Measurements from ENCODE around the gene FBXW7.

DNA sequence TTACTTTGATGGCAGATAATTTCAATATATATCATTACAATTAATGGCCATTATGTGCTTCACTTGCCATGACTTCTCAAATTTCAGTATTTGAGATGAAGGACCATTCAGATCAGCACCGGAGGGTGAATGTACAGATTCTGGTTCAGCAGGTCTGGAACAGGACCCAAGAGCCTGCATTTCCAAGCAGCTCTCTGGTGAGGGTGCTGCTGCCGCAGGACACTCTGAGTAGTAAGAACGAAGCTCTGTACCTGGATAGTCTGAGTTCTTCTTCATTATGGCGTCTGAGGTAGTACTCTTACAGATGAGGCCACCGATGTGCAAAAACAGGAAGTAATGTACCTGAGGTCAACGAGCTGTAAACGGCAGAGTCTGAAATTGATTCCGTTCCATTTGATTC is 228.2 kb downstream of the FBXW7 start:
- TF ChIP-seq MXI1 (conservative IDR thresholded peaks at IDR 0.05; ENCODE audit: poor library complexity, severe bottlenecking) (no peak), EZH2 (IDR thresholded peaks at IDR 0.05; ENCODE audit: borderline replicate concordance, insufficient read depth, low read length, poor library complexity, severe bottlenecking) (no peak), CTCF (IDR thresholded peaks at IDR 0.05; ENCODE audit: poor library complexity, severe bottlenecking) (no peak), EP300 (conservative IDR thresholded peaks at IDR 0.05; ENCODE audit: poor library complexity, severe bottlenecking) (no peak), TAF1 (IDR thresholded peaks at IDR 0.05; ENCODE audit: low read depth) (no peak), RAD21 (conservative IDR thresholded peaks at IDR 0.05) (no peak), POLR2AphosphoS5 (IDR thresholded peaks at IDR 0.05) (no peak)

Measured in neural cell (in vitro differentiated cells).